Adipocyte (in vitro differentiated cells): Measurements from ENCODE around the gene CCDC171.

Experiments used
- DNase-seq: peaks from one replicate; pipeline ENCODE4 v3.0.0-alpha.2; 2015; ENCODE audit warnings: low read depth
- H3K27me3 ChIP-seq: replicated peaks from 2 replicates; pipeline ENCODE4 v1.7.0; 2013; ENCODE audit warnings: mild to moderate bottlenecking, low read length, moderate library complexity; ENCODE audit not compliant: control insufficient read depth, insufficient read depth
- H3K36me3 ChIP-seq: 2 replicates; pipeline ENCODE4 v1.7.0; 2013; ENCODE audit warnings: low read length, mild to moderate bottlenecking, moderate library complexity; ENCODE audit not compliant: control insufficient read depth, insufficient read depth, severe bottlenecking
- H3K4me1 ChIP-seq: 2 replicates; pipeline ENCODE4 v1.7.0; 2013; ENCODE audit warnings: mild to moderate bottlenecking, low read length, moderate library complexity; ENCODE audit not compliant: control insufficient read depth, insufficient read depth
- H3K4me3 ChIP-seq: 2 replicates; pipeline ENCODE4 v1.7.0; 2013; ENCODE audit warnings: mild to moderate bottlenecking, low read length, moderate library complexity
- H3K9ac ChIP-seq: 2 replicates; pipeline ENCODE4 v1.7.0; 2013; ENCODE audit warnings: mild to moderate bottlenecking, low read length, moderate library complexity
- H3K9me3 ChIP-seq: 2 replicates; pipeline ENCODE4 v1.7.0; 2013; ENCODE audit warnings: mild to moderate bottlenecking, low read length, moderate library complexity; ENCODE audit not compliant: control insufficient read depth

CCDC171 gene

DNA sequence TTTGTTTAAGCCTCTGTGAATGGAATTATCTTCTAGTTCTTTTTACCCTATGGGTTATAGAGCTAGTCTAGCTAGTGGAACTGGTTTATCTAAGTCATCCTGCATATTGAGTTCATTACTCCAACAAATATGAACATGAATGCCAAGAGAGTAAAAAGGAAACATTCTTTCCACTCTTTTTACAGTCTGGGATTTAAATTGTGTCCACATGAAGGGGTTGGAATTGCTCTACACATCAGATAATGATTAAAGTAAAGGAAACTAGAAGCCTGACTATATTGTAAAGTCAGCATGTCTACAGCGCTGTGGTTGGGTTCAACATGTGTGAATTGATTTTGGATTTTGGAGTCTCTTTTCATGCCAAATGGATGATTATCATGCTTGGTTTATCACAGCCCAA, 173.1 kb downstream of the CCDC171 start:
- Histone ChIP-seq H3K36me3 (no peaks in the 10 kb centered on the region), H3K4me3 (no peak overlapping the region), H3K9ac (no peak overlapping the region), H3K9me3 (no peaks in the 10 kb centered on the region), H3K27me3 (no peaks in the 10 kb centered on the region), H3K4me1 (peaks cover 9% of the 10 kb centered on the region)
- DNase-seq, result peak; percentile 75

DNA sequence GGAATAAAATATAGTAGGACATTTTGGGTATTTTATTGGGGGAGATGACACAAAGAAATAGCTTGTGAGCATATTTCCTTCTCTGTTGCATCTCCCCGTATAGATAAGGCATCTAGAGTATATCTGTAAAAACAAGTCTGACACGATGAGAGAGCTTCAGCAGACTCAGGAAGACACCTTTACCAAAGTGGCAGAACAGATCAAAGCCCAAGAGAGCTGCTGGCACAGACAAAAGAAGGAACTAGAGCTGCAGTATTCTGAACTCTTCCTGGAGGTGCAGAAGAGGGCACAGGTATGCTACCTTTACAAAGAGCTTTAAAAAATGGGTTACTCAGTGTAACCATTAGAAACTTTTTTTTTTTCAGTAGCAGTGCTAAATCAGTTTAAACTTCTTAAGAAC, 176.7 kb downstream of the CCDC171 start:
- Histone ChIP-seq H3K36me3 (no peaks in the 10 kb centered on the region), H3K4me1 (peaks cover 7% of the 10 kb centered on the region), H3K27me3 (no peaks in the 10 kb centered on the region), H3K9me3 (no peaks in the 10 kb centered on the region), H3K9ac (no peak overlapping the region), H3K4me3 (no peak overlapping the region)
- DNase-seq, result no peak

- H3K4me1 ChIP-seq, result peaks cover 37% of the 10 kb centered on the region
- H3K36me3 ChIP-seq, result no peaks in the 10 kb centered on the region
- DNase-seq, result peak; percentile 95
- no peaks in the 10 kb centered on the region for H3K27me3 ChIP-seq
- H3K9ac ChIP-seq, result peak overlapping the region; percentile 44
- no peaks in the 10 kb centered on the region for H3K9me3 ChIP-seq
- H3K4me3 ChIP-seq, result peak overlapping the region; percentile 63
Observed at GRCh38 chr9:15735083-15735857, 182.4 kb downstream of the CCDC171 start.

- Histone ChIP-seq H3K4me3 (no peak overlapping the region), H3K27me3 (no peaks in the 10 kb centered on the region), H3K4me1 (peaks cover 37% of the 10 kb centered on the region), H3K9me3 (no peaks in the 10 kb centered on the region), H3K9ac (no peak overlapping the region), H3K36me3 (no peaks in the 10 kb centered on the region)
- no peak for DNase-seq
Observed at GRCh38 chr9:15736569-15736968, 183.7 kb downstream of the CCDC171 start.

- H3K4me1 ChIP-seq, result peaks cover 37% of the 10 kb centered on the region
- no peak overlapping the region for H3K4me3 ChIP-seq
- H3K27me3 ChIP-seq, result no peaks in the 10 kb centered on the region
- H3K36me3 ChIP-seq, result no peaks in the 10 kb centered on the region
- peak; percentile 31 for DNase-seq
- H3K9ac ChIP-seq, result no peak overlapping the region
- no peaks in the 10 kb centered on the region for H3K9me3 ChIP-seq
Observed at GRCh38 chr9:15738011-15738410, 185.2 kb downstream of the CCDC171 start.

DNA sequence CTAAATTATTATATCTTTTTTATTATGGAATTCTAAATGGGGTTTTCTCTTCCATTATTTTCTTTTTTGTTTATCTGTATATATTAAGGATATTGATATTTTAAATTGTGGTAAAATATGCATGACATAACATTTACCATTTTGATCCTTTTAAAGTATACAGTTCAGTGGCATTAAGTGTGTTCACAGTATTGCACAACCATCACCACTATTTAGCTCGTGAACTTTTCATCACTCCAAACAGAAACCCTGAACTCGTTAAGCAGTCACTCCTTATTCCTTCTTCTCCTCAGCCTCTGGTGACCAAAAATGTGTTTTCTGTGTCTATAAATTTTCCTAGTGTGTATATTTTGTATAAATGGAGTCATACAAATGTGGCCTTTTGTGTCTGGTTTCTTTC, 188.2 kb downstream of the CCDC171 start:
- H3K36me3 ChIP-seq, result no peaks in the 10 kb centered on the region
- no peak for DNase-seq
- H3K4me1 ChIP-seq, result peaks cover 24% of the 10 kb centered on the region
- no peaks in the 10 kb centered on the region for H3K27me3 ChIP-seq
- H3K9ac ChIP-seq, result no peak overlapping the region
- no peaks in the 10 kb centered on the region for H3K9me3 ChIP-seq
- H3K4me3 ChIP-seq, result no peak overlapping the region

DNA sequence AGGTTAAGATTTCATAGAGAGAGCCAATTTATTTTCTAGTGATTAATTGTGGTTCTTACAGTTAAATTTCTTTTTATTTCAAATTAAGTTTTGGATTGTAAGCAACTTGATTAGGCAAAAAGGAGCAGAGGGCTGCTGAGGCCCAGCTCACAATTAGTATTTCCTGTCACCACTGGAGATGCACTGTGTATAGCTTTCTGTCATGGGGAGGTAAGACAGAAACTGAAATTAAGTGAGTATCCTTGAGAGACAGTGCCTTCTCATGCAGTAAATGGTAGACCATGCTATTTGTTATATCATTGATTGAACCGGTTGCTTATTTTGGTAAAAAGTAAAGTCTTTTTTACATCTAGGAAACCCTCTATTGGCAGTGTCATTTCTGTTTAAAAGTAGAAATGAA, 190.7 kb downstream of the CCDC171 start:
- Histone ChIP-seq H3K9ac (no peak overlapping the region), H3K36me3 (no peaks in the 10 kb centered on the region), H3K9me3 (no peaks in the 10 kb centered on the region), H3K4me1 (peaks cover 9% of the 10 kb centered on the region), H3K4me3 (no peak overlapping the region), H3K27me3 (no peaks in the 10 kb centered on the region)
- DNase-seq, result no peak

DNA sequence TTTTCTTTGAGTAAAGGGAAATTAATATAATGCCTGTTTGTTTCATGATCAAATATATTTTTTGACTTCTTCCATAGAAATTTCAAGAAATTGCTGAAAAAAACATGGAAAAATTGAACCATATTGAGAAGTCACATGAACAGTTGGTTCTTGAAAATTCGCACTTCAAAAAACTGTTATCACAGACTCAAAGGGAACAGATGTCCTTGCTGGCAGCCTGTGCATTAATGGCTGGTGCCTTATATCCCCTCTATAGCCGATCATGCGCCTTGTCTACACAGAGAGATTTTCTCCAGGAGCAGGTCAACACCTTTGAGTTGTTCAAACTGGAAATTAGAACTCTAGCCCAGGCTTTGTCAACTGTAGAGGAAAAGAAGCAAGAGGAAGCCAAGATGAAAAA, 191.4 kb downstream of the CCDC171 start:
- H3K4me1 ChIP-seq, result peaks cover 2% of the 10 kb centered on the region

GRCh38 chr9:15746905-15747304, 194.1 kb downstream of the CCDC171 start:
- Histone ChIP-seq H3K27me3 (no peaks in the 10 kb centered on the region), H3K9ac (no peak overlapping the region), H3K36me3 (no peaks in the 10 kb centered on the region), H3K4me3 (no peak overlapping the region), H3K9me3 (no peaks in the 10 kb centered on the region), H3K4me1 (no peaks in the 10 kb centered on the region)
- no peak for DNase-seq

More for the DNA sequence above, 191.4 kb downstream of the CCDC171 start:
- Histone ChIP-seq H3K36me3 (no peaks in the 10 kb centered on the region), H3K9ac (no peak overlapping the region), H3K9me3 (no peaks in the 10 kb centered on the region), H3K27me3 (no peaks in the 10 kb centered on the region), H3K4me3 (no peak overlapping the region)
- no peak for DNase-seq

- Histone ChIP-seq H3K9ac (no peak overlapping the region), H3K4me1 (no peaks in the 10 kb centered on the region), H3K9me3 (no peaks in the 10 kb centered on the region), H3K27me3 (no peaks in the 10 kb centered on the region), H3K36me3 (no peaks in the 10 kb centered on the region), H3K4me3 (no peak overlapping the region)
- peak; percentile 60 for DNase-seq
Observed at GRCh38 chr9:15755660-15756059, 202.8 kb downstream of the CCDC171 start.

GRCh38 chr9:15761551-15761950, 208.7 kb downstream of the CCDC171 start:
- H3K4me3 ChIP-seq, result no peak overlapping the region
- no peaks in the 10 kb centered on the region for H3K36me3 ChIP-seq
- no peaks in the 10 kb centered on the region for H3K27me3 ChIP-seq
- H3K9me3 ChIP-seq, result no peaks in the 10 kb centered on the region
- H3K9ac ChIP-seq, result no peak overlapping the region
- H3K4me1 ChIP-seq, result no peaks in the 10 kb centered on the region
- DNase-seq, result no peak

GRCh38 chr9:15763371-15763770, 210.5 kb downstream of the CCDC171 start:
- Histone ChIP-seq H3K9ac (no peak overlapping the region), H3K27me3 (no peaks in the 10 kb centered on the region), H3K9me3 (no peaks in the 10 kb centered on the region), H3K36me3 (no peaks in the 10 kb centered on the region), H3K4me1 (no peaks in the 10 kb centered on the region), H3K4me3 (no peak overlapping the region)
- no peak for DNase-seq
